ENCODE measurements around the gene KMT2D.
A peak's percentile ranks its signal among the peaks of the same experiment; 100 is the strongest.

Gene KMT2D

DNA sequence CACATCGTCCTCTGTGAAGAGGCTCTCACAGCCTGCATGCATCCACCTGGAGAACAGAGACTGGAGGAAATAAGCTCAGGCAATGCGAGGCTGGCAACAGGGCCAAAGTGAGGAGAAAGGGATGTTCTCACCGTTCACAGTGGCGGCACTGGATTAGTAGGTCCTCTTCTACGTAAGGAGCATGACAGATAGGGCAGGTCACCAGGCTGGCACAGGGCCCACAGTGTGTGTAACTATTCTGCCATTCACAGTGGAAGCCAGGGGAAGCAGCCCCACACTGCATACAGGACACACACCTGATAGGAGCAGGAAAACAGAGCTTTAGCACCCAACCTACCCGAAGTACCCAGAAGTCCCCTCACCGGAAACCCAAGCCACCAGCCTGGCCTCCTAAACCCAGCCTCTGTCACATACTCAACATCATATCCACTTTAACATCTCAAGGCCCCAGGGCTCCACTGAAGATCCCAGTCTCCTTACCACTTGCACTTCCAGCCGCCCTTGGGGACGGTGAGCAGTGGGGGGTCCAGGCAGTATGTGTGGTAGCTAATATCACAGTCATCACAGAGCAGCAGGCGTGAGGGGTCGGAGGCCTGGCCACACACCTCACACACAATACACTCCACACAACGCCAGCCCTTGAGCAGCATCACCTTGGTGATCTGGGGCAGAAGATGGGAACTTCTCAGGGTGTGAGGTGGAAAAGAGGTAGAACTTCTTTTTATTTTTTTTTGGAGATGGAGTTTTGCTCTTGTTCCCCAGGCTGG, 14.3 kb downstream of the KMT2D start:
- Histone ChIP-seq H3K27ac (replicated peaks) (no peak overlapping the region), H3K27me3 (ENCODE audit: insufficient read depth, poor library complexity, severe bottlenecking) (no peaks in the 10 kb centered on the region), H3K4me3 (replicated peaks; ENCODE audit: insufficient read depth, low read length) (no peak overlapping the region)
- DNase-seq (ENCODE audit: low read depth in 1 of 2, low spot score in 1 of 2), result no peak
- TF ChIP-seq, protein P1, sequence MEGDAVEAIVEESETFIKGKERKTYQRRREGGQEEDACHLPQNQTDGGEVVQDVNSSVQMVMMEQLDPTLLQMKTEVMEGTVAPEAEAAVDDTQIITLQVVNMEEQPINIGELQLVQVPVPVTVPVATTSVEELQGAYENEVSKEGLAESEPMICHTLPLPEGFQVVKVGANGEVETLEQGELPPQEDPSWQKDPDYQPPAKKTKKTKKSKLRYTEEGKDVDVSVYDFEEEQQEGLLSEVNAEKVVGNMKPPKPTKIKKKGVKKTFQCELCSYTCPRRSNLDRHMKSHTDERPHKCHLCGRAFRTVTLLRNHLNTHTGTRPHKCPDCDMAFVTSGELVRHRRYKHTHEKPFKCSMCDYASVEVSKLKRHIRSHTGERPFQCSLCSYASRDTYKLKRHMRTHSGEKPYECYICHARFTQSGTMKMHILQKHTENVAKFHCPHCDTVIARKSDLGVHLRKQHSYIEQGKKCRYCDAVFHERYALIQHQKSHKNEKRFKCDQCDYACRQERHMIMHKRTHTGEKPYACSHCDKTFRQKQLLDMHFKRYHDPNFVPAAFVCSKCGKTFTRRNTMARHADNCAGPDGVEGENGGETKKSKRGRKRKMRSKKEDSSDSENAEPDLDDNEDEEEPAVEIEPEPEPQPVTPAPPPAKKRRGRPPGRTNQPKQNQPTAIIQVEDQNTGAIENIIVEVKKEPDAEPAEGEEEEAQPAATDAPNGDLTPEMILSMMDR (IDR thresholded peaks at IDR 0.05; ENCODE audit: insufficient read depth, low read length), result no peak
- TF ChIP-seq GABPA (IDR thresholded peaks at IDR 0.05; ENCODE audit: low read depth), result no peak
- TF ChIP-seq, protein P2, sequence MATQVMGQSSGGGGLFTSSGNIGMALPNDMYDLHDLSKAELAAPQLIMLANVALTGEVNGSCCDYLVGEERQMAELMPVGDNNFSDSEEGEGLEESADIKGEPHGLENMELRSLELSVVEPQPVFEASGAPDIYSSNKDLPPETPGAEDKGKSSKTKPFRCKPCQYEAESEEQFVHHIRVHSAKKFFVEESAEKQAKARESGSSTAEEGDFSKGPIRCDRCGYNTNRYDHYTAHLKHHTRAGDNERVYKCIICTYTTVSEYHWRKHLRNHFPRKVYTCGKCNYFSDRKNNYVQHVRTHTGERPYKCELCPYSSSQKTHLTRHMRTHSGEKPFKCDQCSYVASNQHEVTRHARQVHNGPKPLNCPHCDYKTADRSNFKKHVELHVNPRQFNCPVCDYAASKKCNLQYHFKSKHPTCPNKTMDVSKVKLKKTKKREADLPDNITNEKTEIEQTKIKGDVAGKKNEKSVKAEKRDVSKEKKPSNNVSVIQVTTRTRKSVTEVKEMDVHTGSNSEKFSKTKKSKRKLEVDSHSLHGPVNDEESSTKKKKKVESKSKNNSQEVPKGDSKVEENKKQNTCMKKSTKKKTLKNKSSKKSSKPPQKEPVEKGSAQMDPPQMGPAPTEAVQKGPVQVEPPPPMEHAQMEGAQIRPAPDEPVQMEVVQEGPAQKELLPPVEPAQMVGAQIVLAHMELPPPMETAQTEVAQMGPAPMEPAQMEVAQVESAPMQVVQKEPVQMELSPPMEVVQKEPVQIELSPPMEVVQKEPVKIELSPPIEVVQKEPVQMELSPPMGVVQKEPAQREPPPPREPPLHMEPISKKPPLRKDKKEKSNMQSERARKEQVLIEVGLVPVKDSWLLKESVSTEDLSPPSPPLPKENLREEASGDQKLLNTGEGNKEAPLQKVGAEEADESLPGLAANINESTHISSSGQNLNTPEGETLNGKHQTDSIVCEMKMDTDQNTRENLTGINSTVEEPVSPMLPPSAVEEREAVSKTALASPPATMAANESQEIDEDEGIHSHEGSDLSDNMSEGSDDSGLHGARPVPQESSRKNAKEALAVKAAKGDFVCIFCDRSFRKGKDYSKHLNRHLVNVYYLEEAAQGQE (IDR thresholded peaks at IDR 0.05; ENCODE audit: insufficient replicate concordance, low read depth), result no peak

DNA sequence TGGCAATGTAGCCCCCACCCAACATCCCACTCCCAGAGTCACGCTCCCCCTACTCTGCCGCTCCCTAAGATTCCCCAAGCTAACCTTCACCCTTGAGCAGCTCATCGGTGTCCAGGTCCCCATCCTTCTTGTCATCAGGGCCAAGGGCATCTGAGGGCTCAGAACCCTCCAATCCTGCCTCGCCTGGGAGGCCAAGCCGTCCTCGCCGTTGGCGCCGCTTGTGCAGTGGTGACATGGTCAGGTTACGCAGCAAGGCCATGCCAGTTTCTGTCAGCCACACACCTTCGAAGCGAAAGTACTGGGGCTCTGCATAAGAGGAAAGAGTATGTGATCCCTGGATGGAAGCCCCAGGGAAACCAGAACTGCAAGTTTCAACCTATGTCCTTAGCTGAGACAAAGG, 15.9 kb downstream of the KMT2D start:
- Histone ChIP-seq H3K27me3 (ENCODE audit: insufficient read depth, poor library complexity, severe bottlenecking) (no peaks in the 10 kb centered on the region), H3K27ac (replicated peaks) (no peak overlapping the region), H3K4me3 (replicated peaks; ENCODE audit: insufficient read depth, low read length) (no peak overlapping the region)
- TF ChIP-seq GABPA (IDR thresholded peaks at IDR 0.05; ENCODE audit: low read depth), result no peak
- TF ChIP-seq SPI1 (IDR thresholded peaks at IDR 0.05; ENCODE audit: borderline replicate concordance, low read depth), result no peak
- TF ChIP-seq, protein P1 (IDR thresholded peaks at IDR 0.05; ENCODE audit: insufficient read depth, low read length), result no peak
- TF ChIP-seq, protein P2 (IDR thresholded peaks at IDR 0.05; ENCODE audit: insufficient replicate concordance, low read depth), result no peak
- TF ChIP-seq POLR2AphosphoS5 (IDR thresholded peaks at IDR 0.05; ENCODE audit: low read depth), result no peak
- DNase-seq (ENCODE audit: low read depth in 1 of 2, low spot score in 1 of 2), result no peak

DNA sequence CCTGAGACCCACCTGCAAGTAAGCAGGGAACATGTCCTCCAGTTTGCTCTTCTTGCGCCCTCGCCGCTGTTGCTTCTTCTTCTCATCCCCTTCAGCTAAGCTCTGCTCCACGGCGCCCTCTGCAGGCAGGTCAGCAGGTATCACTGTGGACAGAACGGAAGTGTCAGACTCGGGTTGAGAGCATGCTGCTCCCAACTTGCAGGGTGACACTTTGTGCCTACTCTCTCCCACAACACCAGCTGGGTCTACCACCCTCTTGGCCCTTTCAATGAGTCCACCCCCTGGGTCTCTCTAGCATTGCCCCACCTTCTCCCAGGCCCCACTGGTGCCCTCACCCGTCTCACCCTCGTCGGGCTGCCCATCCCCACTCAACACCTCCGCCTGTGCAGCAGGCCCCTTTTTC, 16.7 kb downstream of the KMT2D start:
- Histone ChIP-seq H3K27me3 (ENCODE audit: insufficient read depth, poor library complexity, severe bottlenecking) (no peaks in the 10 kb centered on the region), H3K4me3 (replicated peaks; ENCODE audit: insufficient read depth, low read length) (no peak overlapping the region), H3K27ac (replicated peaks) (no peak overlapping the region)
- DNase-seq (ENCODE audit: low read depth in 1 of 2, low spot score in 1 of 2), result peak in 1 of 2 experiments; percentile 86
- TF ChIP-seq, protein P1 (IDR thresholded peaks at IDR 0.05; ENCODE audit: insufficient read depth, low read length), result peak; percentile 88
- TF ChIP-seq GABPA (IDR thresholded peaks at IDR 0.05; ENCODE audit: low read depth) (no peak), SPI1 (IDR thresholded peaks at IDR 0.05; ENCODE audit: borderline replicate concordance, low read depth) (peak; percentile 73; the same call in 1 of the 2 replicates), POLR2AphosphoS5 (IDR thresholded peaks at IDR 0.05; ENCODE audit: low read depth) (peak; percentile 32; the same call in 1 of the 2 replicates)
- TF ChIP-seq, protein P2 (IDR thresholded peaks at IDR 0.05; ENCODE audit: insufficient replicate concordance, low read depth), result no peak

Data from HL-60 (cell line).